HPDE6-E6E7 (cell line): ENCODE data around the gene SAMD7.

Experiments used
- DNase-seq: peaks from one replicate; pipeline ENCODE4 v3.0.0; 2011; ENCODE audit warnings: missing footprints; ENCODE audit errors: extremely low spot score

Gene SAMD7

DNA sequence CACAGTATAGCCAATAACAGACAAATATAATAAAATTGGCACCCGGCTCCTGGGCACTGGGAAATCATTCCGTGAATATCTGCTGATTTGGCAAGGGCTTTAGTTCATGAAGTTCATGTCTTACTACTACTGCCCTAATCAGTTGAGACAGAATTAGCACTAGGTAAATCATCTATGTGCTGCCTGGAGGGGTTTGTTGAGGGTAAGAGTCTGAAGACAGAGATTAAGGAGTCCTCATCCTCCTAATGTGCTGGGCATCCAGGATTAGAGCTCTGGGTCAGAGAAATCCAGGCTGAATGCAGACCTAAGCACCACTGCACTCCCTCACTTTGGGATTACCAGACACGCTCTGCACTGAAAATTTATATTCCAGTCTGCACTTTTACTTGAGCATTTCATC is 2.0 kb downstream of the SAMD7 start:
- no peak for DNase-seq

DNA sequence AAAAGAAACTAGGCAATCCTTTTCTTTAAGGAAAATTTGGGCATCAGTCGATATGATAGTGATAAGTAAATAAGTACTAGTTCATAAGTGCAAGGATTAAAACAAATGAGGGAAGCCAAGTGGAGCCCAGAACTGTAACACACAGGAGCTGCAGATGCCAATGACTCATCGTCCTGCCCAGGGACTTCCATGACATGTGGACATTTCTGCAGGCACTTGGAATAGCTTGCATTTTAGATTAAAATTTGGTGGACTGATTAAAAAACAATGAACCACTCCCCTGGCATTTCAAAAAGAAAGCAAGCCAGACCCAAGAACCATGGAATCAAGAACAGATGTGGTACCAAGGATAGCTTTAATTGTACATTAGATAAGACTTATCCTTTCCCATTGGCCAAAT is 2.9 kb downstream of the SAMD7 start:
- DNase-seq: no peak

DNA sequence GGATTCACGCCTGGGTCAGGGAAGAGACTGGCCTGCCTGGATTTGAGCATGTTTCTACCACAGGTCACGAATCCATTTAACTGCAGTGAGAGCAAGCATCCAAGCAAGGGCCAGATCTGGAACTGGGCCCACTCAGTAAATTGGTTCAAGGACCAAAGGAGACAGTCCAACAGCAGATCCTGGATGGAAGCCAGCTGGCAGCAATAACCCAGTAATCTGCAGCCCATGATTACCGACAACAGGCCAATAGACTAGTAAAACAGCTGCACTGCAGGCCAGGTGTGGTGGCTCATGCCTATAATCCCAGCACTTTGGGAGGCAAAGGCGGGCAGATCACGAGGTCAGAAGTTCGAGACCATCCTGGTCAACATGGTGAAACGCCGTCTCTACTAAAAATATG is 11.8 kb downstream of the SAMD7 start:
- DNase-seq: no peak

DNA sequence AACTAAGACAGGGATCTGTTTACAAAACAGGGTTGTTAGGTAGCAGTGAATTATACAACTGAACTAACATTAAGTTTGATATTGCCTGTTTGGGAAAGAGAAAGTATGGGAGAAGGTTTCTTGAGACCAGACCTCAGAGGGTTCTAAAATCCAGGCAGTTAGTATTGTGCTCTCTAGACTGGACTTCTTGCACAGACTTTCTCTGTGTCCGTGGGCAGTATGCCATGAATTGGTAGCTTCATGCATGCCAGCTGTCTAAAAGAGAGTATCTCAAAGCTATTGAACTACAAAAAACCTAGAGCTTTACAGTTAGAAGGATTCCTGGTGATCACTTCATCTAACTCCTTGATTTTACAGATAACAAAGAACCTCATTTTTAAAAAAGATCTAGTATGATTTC is 12.5 kb downstream of the SAMD7 start:
- no peak for DNase-seq

DNA sequence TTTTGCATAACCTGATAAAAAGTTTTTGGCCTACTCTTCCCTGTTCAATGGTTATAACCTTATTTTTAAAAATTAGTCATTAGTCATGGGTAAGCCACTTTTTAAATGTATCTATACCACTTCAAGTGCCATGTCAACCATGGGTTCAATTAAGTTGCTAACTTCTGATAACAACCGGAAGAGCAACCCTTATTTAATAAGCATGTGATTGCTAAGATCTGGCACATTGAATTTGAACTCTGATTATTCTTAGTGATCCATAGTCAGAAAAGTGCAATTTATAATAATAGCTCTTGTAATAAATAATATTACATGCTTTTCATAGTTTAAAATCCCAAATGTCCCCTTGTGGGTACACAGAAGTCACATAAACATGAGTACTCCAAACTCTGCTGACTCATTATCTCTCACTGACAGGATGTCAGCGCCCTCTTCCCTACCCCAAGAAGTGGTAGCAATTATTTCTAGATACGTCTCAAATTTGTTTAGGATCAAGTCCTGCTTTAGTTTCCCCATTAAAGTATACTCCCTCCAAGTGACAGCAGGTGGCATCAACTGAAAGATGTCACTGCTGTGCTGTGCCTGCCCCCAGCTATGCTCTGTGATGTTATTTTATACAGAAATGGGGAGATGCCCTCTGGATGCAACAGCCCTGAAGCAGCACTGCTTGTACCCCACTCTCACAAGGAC is 18.6 kb downstream of the SAMD7 start:
- no peak for DNase-seq

DNA sequence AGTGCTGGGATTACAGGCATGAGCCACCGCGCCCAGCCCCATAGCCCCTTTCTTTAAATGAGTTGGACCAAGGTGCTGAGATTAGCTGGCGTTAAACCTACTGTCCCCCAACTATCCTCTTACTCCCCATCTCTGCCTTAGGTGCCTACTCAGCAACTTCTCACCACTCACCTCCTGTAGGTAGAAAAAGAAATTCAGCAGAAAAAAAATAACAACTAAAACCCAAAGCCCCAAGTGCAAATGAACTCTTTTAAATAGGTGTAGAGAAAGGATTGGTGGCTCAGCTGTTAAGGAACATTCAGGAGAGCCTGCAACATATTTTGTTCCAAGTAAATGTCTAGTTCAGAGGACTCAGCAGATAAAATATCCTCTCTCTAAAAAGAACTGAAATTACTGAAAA is 19.5 kb downstream of the SAMD7 start:
- no peak for DNase-seq

DNA sequence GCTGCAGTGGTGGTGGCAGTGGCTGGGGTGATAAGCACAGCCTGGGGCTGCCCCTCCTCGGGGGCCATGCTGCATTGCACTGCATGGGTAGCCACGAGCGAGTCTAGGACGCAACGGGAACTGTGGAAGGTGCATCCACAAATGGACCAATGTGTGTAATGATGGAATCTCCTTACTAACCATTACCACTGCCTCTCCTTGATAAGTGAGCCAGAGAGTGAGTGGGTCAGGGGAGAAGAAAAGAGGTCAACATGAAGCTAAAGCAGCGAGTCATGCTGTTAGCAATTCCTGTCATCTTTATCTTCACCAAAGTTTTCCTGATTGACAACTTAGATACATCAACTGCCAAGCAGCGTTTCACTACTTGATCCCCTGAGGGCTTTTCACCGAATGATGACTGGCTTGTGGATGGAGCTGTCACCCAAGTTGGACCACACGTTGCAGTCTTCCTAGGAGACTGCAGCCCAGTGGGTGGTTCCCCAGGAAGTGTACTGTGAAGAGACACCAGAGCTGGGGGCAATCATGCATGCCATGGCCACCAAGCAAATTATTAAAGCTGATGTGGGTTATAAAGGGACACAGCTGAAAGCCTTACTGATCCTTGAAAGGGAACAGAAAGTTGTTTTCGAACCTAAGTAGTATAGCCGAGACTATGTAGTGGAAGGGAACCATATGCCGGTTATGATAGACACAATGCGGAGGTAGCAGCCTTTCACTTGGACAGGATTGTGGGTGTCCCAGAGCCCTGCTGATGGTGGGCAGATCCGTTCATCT is 20.6 kb downstream of the SAMD7 start:
- DNase-seq: no peak

DNA sequence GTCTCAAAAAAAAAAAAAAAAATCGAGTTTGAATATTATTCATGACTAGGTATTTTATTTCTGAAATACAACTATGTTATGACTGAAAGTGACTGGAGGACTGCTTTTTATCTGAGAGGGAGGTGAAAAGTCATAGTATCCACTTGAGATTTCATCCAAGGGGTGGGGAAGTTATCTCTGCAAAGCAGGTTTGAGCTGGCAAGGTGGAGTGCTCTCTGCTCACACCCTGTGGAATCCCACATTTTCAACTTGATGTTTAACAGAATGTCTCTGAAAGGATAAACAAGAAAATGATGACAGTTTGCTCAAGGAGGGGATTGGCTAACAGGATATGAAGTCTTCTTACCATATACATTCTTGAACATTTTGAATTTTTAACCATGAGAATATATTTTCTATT is 27.9 kb downstream of the SAMD7 start:
- no peak for DNase-seq

DNA sequence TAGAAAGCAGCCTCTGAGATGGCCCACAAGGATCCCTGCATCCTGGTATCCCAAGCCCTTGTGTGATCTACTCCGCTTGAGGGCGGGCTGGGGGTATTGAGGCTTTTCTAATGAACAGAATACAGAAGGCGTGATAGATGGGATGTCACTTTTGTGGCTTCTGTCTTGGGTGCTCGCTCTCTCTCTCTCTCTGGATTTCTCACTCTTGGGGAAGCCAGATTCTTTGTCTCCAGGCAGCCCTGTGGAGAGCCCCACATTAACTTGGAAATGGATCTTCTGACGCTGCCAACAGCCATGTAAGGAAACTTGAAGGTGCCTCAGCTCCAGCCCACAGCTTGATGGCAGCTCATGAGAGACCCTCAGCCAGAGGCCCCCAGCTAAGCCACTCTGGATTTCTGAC is 28.4 kb downstream of the SAMD7 start:
- no peak for DNase-seq

DNA sequence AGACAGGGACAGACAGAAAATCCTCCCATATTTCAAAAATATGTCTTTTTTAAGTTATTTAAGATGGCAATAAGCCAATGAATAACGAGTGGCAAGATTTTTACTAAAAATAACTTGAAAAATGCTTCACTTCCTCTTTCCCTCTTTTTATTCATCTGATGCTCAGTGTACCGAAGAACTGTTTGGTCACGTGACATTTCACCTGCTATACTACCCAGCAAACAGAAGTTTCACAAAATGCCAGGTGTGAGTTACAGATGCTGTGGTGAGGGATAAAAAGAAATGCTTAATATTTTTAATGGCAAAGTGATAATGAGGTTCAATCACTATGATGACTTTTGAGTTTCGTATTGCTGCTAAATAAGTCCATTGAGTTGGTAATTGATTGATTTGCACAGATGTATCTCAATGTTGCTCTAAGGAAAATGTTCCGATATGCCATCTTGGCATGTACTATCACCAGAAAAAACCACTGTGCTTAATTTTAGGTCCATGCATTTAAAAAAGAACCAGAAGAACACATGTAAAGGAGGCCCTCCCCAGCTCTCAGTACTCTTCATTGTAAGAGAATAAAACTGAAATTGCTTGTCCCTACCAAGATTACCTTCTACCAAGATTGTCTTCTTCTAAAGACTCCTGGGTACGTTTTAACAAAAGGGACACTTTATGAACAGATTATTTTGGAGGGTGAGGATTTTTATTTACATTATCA is 29.3 kb downstream of the SAMD7 start:
- DNase-seq: no peak

DNA sequence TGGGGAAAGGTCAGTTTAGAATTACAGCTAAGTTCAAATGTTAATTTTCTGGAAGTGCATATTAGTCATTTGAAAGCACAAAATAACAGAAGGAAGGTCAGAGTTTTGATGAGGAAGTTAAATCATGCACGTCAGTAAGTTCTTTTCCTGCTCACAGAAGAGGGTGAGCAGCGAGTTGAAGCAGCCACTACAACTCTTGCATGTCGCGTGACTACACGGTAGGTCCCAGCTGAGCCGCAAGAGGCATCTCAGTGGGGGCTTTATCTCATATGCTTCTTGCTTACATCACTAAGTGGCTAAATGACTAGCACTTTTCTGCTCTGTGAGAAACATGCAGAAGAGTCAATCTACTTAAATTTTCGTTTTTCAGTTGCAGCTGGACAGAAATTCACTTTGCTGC is 33.9 kb downstream of the SAMD7 start:
- DNase-seq: no peak

DNA sequence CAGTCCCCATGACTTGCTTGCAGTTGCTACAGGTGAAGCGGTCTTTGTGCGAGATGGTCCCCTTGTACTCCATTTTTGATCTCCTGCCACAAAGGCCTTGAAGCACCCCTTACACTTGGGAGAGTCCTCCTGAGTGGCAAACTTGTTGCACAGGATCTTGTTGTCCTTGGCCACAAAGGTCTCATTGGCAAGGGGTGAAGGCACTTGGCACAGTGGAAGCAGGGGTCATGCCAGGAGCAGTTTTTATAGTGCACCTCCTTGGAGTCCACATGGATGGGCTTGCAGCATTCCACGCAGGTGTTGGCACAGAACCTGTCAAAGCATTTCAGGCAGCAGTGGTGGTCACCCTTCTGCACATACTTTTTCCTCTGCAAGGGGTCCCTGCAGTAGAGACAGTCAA is 35.0 kb downstream of the SAMD7 start:
- DNase-seq: no peak

DNA sequence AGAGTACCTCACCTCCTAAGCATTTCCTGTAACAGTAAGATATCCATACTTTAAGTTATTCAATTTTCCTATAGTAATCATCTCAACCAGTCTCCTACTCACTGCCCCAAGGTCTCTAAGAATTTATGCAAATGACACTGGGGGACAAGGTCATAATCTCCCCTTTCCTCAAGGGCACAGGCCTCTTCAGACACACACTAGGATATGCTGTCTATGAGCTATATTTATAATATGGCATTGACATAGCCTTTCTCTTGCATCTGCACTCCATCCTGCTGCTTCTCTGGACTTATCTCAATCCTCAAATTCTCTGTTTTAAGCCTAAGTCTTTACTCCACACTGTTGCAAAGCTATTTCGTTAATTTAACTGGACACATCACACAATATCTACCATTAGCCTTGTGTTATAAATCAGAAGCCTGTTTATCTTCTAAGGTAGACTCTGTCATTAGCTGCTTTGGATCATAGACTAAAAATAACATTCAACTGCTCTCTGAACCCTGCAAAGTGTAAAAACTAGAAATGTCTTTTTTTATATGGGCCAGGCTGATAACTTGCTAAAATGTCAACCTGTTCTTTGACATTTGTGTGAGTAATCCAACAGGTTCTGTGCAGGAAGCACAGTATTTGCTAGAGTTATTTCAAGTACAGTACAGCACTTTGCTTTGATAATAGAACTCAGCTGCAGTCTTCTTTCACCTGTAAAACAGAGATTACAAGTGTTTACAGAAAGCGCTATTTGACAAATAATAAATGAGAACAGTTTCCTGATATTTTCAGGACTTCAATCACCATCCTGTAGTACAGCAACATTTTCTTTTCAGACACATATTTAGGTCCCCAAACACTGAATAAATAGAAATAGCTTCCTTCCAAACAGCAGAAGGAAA is 37.4 kb downstream of the SAMD7 start:
- DNase-seq: no peak

DNA sequence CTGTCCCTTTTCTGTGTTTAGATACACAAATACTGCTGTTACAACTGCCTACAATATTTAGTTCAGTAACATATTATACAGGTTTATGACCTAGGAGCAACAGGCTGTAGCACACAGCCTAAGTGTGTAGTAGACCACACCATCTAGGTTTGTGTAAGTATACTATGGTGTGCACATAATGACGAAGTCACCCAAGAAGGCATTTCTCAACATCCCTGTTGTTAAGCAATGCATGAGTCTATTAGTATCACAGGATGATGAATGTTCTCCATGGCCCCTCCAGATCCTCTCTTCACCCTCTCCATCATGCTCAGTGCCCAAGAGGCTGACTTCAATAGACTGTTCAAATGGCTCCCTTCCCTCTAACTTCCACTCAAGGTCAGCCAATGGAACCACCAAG is 40.7 kb downstream of the SAMD7 start:
- no peak for DNase-seq

DNA sequence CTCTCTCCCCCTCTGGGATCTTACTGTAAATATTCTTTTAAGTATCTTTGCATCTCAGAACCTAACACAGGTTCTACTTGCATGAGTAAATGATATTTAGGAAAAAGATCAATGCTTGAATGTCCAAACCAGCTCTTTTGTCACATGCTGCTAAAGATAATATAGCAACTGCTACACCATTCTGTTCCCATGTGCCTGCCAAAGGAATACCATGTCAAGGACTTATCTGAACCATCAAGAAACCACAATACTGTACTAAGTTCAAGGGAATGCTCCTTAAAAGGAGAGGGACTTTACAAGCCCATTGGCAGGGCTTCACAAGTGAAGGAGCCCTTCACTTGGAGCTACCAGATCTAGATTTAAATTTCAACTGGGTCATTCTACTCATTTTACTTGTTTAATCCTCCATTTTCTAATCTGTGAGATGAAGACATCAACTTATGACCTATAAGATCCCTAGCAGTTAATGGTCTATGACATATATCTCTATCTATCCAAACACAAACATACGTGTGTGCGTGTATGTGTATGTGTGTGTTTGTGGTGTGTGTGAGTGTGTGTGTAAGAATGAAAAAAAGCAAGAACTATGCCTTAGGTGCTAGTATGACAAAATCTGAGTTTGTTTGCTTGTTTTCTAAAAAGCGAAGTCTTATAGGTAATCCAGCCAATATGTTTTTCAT is 42.2 kb downstream of the SAMD7 start:
- DNase-seq: no peak

DNA sequence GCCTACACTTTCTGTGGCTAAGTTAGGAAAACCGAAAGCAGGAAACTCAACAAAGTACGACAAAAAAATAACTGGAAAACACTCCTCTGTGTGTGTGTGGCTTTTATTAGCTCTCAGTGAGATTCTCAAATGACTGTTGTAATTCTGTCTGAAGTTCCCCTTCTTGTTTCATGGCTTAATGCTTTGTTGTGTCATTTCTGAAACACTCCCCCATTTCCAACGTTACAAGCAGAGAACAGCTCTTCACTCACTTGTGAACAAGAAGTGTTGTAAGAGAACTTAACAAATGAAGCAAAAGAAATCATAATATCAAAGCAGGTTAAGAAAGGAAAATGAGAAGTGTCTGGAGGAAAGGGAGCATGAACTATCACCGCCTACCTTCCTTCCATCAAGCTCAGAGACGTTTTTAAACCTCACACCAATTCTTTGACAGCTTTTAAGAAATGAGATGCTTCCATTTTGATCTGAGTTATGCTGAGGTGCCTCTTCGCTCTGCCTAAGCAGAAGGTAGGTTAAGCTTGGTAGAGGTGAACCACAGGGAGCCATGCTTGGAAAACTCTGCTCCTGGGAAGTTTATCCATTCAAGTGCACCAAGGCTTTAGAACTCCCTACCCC is 42.9 kb downstream of the SAMD7 start:
- no peak for DNase-seq

DNA sequence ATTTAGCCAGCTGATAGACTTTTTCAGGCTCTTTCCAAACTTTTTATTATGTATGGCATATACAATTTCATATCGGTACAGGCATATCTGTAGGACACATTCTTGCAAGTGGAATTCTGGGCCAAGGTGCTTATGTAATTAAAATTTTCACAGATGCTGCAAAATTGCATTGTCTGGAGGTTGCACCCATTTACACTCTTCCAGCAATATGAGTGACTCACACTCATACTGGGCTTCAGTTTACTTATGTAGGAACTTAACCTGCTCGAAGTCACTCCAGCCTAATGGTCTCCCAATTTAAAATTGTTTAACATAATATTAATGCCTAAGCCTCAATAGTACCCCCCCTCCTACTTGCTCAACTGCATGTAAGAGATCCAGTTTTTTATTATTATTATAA is 44.0 kb downstream of the SAMD7 start:
- no peak for DNase-seq

DNA sequence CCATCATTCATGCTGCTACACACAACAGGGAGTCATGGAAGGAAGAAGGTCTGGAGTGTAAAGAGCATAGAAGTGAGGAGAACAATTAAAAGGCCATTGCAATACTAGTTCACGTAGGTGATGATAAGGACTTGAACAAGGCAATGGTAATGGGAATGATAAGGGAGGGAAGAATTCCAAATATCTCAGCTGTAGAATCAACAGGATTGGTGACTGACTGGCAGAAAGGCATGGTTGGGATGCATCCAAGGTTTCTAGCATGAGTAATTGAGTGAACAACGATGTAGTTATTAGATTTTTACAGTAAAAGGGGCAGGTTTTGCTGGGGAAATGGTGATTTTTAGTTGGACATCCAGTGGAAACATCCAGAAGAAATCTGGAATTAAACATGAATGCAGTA is 52.8 kb downstream of the SAMD7 start:
- no peak for DNase-seq

DNA sequence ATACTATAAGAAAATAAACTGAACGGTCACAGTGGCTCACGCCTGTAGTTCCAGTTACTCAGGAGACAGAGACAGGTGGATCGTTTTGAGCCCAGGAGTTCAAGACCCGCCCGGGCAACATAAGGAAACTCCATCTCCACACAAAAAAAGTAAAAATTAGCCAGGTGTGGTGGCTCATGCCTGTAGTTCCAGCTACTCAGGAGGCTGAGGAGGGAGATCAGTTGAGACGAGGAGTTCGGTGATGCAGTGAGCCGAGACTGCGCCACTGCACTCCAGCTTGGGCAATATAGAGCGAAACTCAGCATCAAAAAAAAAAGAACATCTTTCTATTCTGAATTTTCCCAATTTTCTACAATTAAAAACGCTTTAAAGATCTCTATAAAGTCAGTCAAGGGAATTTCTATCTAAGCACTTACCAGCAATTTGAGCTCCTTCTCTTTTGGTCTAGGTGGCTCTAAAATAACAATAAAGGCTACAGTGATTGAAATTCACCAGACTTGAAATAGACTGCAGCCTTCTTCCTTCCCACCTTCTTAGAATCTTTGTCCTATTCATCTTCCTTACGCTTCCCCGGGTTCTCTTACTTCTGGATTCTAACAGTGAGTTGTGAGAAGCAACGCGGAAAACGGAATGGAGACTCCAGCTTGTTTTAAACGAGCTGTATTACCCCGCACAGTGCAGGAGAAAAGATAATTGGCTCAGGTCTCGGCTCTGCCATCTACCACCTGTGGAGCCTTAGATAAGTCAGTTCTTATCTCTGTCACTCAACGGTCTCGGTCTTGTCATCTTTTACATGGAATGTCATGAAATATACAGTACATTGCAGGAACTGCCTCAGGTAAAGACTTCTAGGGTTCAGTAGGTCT is 54.4 kb downstream of the SAMD7 start:
- no peak for DNase-seq

DNA sequence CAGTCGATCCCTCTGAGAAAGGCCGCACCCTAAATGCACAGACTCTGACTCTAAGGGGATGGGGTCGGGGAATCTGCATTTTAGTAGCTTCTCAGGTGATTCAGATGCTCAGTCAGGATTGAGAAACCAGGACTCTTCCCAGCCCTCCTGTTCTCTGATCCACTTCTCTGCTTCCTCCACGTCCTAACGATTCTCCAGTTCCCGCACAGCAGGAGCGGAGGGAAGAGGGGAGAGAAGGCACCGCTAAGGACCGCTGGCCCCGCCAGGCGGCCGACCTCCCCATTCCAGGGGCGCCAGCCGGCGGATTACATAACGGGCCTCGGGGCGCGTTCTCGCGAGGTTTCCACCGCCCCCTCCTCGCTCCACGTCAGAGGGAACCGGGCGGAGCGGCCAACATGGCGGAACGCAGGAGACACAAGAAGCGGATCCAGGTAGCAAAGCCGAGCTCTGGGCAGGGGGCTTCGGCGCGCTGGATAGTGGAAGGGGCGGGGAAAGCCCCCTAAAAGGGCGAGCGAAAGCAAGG is 55.1 kb downstream of the SAMD7 start, which contains the start of gene SEC62:
TSS of gene SEC62 (plus strand) at position 380 of the 523 bp plus-strand sequence. CDS start at position 396, 16 bp downstream.
- peak; percentile 85 for DNase-seq
